HCT116 (cell line): ENCODE data around the gene CLOCK. TPM values are rescaled to one million over a fixed set of nuclear protein-coding genes. Genes with fewer than 3 reads are reported as not detected.

Experiments
- ATAC-seq: fragments of 200-7000 bp; cut with Tn5 transposase; 2 replicates; pipeline ENCODE4 v1.9.1; 2020; ENCODE audit warnings: mild to moderate bottlenecking, moderate library complexity
- BruUV-seq: library from RNA; stranded (reverse); fragments of 400-500 nt; replicated peaks from 2 replicates; lab custom pipeline; 2021; lab: Mats Ljungman, UMichigan
- CTCF ChIA-PET: fragments of 300-600 bp; sonication (Branson Sonifier 250); formaldehyde crosslinking; loops from one replicate; lab custom pipeline; 2021; ENCODE audit warnings: antibody characterized with exemption; lab: Charles Lee
- POLR2A ChIA-PET: fragments of 300-600, 350-600 bp; sonication (Branson Sonifier 250); formaldehyde crosslinking; loops from one replicate; lab custom pipeline; 2021; ENCODE audit warnings: antibody characterized with exemption; lab: Charles Lee
- RAD21 ChIA-PET, 2 experiments: fragments of 300-600 bp; sonication (Branson Sonifier 250); formaldehyde crosslinking; loops; one replicate each; lab custom pipeline; 2023; ENCODE audit warnings: low total read pairs in 2 of 2; ENCODE audit not compliant: uncharacterized antibody in 2 of 2, unreplicated experiment in 2 of 2, low non-redundant PET in 1 of 2; lab: Charles Lee
- DNase-seq: peaks from one replicate; pipeline ENCODE4 v3.0.0-alpha.2; 2010; ENCODE audit warnings: low read depth, low spot score
- H2AFZ ChIP-seq: fragments of 200-600 bp; shearing (Covaris generic), sonication (generic); 2 replicates; pipeline ENCODE4 v1.6.1; 2017; ENCODE audit warnings: low read depth, mixed run types, mixed read lengths, antibody characterized with exemption, low read length; ENCODE audit not compliant: poor library complexity, severe bottlenecking
- H3K27ac ChIP-seq: 2 replicates; pipeline ENCODE4 v1.5.1; 2012; ENCODE audit warnings: low read depth, low read length
- H3K27me3 ChIP-seq: fragments of 200-600 bp; sonication (generic); 2 replicates; pipeline ENCODE4 v1.6.1; 2016; ENCODE audit warnings: mixed run types, low read length, mixed read lengths; ENCODE audit not compliant: insufficient read depth
- H3K36me3 ChIP-seq, 2 experiments: fragments of 200-500 bp in 1 of 2; fragments of 200-600 bp in 1 of 2; sonication (Bioruptor generic) in 1 of 2; sonication (generic) in 1 of 2; 2 replicates each; pipeline versions ENCODE4 v1.5.1 to v1.6.1; 2014 to 2016; ENCODE audit warnings: low read length in 2 of 2, inconsistent platforms in 1 of 2, mixed read lengths in 1 of 2, mixed run types in 1 of 2; ENCODE audit not compliant: insufficient read depth in 2 of 2, control insufficient read depth in 1 of 2
- H3K4me1 ChIP-seq, 2 experiments: fragments of 200-600 bp in 1 of 2; sonication (generic) in 1 of 2; 2 replicates each; pipeline versions ENCODE4 v1.5.1 to v1.6.1; 2012 to 2017; ENCODE audit warnings: low read length in 2 of 2, inconsistent platforms in 1 of 2, mild to moderate bottlenecking in 1 of 2, mixed read lengths in 1 of 2, mixed run types in 1 of 2, moderate library complexity in 1 of 2; ENCODE audit not compliant: insufficient read depth in 2 of 2, control insufficient read depth in 1 of 2
- H3K4me2 ChIP-seq: fragments of 200-600 bp; sonication (generic); 2 replicates; pipeline ENCODE4 v1.6.1; 2017; ENCODE audit warnings: mixed run types, low read length, mixed read lengths
- H3K4me3 ChIP-seq, 2 experiments: fragments of 200-600 bp in 1 of 2; sonication (generic) in 1 of 2; replicated peaks in 1 of 2; 2 replicates each; pipeline ENCODE4 v1.5.1; 2011 to 2016; ENCODE audit warnings: low read length in 2 of 2, control low read depth in 1 of 2, low read depth in 1 of 2, mild to moderate bottlenecking in 1 of 2, mixed read lengths in 1 of 2, mixed run types in 1 of 2
- H3K79me2 ChIP-seq: fragments of 200-600 bp; sonication (generic); 2 replicates; pipeline ENCODE4 v1.6.1; 2017; ENCODE audit warnings: mild to moderate bottlenecking, mixed run types, low read length, moderate library complexity, mixed read lengths; ENCODE audit not compliant: insufficient read depth
- H3K9ac ChIP-seq: fragments of 200-600 bp; sonication (generic); 2 replicates; pipeline ENCODE4 v1.6.1; 2016; ENCODE audit warnings: low read length, mixed read lengths
- H3K9me2 ChIP-seq: fragments of 200-600 bp; sonication (generic), shearing (Covaris generic); 2 replicates; pipeline ENCODE4 v1.6.1; 2017; ENCODE audit warnings: mixed run types, mild to moderate bottlenecking, moderate library complexity; ENCODE audit not compliant: insufficient read depth
- H3K9me3 ChIP-seq, 2 experiments: fragments of 200-500 bp in 1 of 2; fragments of 200-600 bp in 1 of 2; sonication (Bioruptor generic) in 1 of 2; sonication (generic) in 1 of 2; 2 replicates each; pipeline ENCODE4 v1.6.1; 2014 to 2017; ENCODE audit warnings: low read length in 2 of 2, mixed read lengths in 2 of 2, inconsistent platforms in 1 of 2, low read depth in 1 of 2, mild to moderate bottlenecking in 1 of 2, mixed run types in 1 of 2, moderate library complexity in 1 of 2; ENCODE audit not compliant: control insufficient read depth in 1 of 2, insufficient read depth in 1 of 2
- H4K20me1 ChIP-seq: fragments of 200-600 bp; sonication (generic), shearing (Covaris generic); 2 replicates; pipeline ENCODE4 v1.6.1; 2017; ENCODE audit warnings: mixed run types, mild to moderate bottlenecking, moderate library complexity; ENCODE audit not compliant: insufficient read depth
- ATF3 ChIP-seq: IDR thresholded peaks from 2 replicates; pipeline ENCODE4 v1.6.1; 2012
- CBX3 ChIP-seq: IDR thresholded peaks from 2 replicates; pipeline ENCODE4 v1.6.1; 2012; ENCODE audit warnings: low read depth
- EGR1 ChIP-seq: IDR thresholded peaks from 2 replicates; pipeline ENCODE4 v1.6.1; 2012; ENCODE audit warnings: low read depth
- ELF1 ChIP-seq: IDR thresholded peaks from 2 replicates; pipeline ENCODE4 v1.6.1; 2012; ENCODE audit warnings: low read depth, borderline replicate concordance
- FOSL1 ChIP-seq: IDR thresholded peaks from 2 replicates; pipeline ENCODE4 v1.6.1; 2012; ENCODE audit warnings: low read depth
- JUND ChIP-seq: IDR thresholded peaks from 2 replicates; pipeline ENCODE4 v1.6.1; 2012
- REST ChIP-seq: IDR thresholded peaks from 2 replicates; pipeline ENCODE4 v1.6.1; 2012; ENCODE audit warnings: low read depth
- SIN3A ChIP-seq: IDR thresholded peaks from 2 replicates; pipeline ENCODE4 v1.6.1; 2012; ENCODE audit warnings: low read depth
- SP1 ChIP-seq: IDR thresholded peaks from 2 replicates; pipeline ENCODE4 v1.6.1; 2012; ENCODE audit warnings: low read depth
- TCF7L2 ChIP-seq: IDR thresholded peaks from 2 replicates; pipeline ENCODE4 v1.7.0; 2011; ENCODE audit warnings: borderline replicate concordance, inconsistent platforms; ENCODE audit not compliant: insufficient read depth, insufficient read length; ENCODE audit errors: extremely low read depth
- YY1 ChIP-seq: IDR thresholded peaks from 2 replicates; pipeline ENCODE4 v1.6.1; 2011; ENCODE audit warnings: low read length, low read depth, moderate library complexity, mild to moderate bottlenecking; ENCODE audit not compliant: insufficient replicate concordance; ENCODE audit errors: extremely low read depth
- ZBTB33 ChIP-seq: IDR thresholded peaks from 2 replicates; pipeline ENCODE4 v1.6.1; 2011; ENCODE audit warnings: mild to moderate bottlenecking, low read length, moderate library complexity; ENCODE audit not compliant: insufficient replicate concordance; ENCODE audit errors: extremely low read depth
- intact Hi-C: fragments of 100-400 bp; cut with micrococcal nuclease; formaldehyde crosslinking; loops from 2 replicates; pipeline ENCODE4 v1.10.0; 2022
- total RNA-seq: library from RNA; stranded (reverse); gene quantifications from one replicate; pipeline ENCODE4 v1.2.1, GENCODE V29; 2021; ENCODE audit not compliant: unreplicated experiment

Gene CLOCK
- total RNA-seq, 1 experiment from 2014 or later = 38.7 TPM

- TF ChIP-seq EGR1 (no peak), SIN3A (no peak), JUND (no peak), ZBTB33 (no peak), ELF1 (no peak), FOSL1 (no peak), SP1 (no peak), YY1 (no peak), CBX3 (no peak), TCF7L2 (no peak), REST (no peak), ATF3 (no peak)
- ChIA-PET CTCF (no interaction called here), POLR2A (no interaction called here), RAD21 (no interaction called here)
- no peak for ATAC-seq
- Histone ChIP-seq H3K36me3 (peaks cover 20 to 32% of the 10 kb centered on the region in 2 experiments), H3K4me3 (no peak overlapping the region), H3K79me2 (peaks cover 91% of the 10 kb centered on the region), H3K4me1 (no peaks in the 10 kb centered on the region), H2AFZ (no peak overlapping the region), H3K9ac (no peak overlapping the region), H3K27ac (no peak overlapping the region), H3K9me2 (no peaks in the 10 kb centered on the region), H3K9me3 (no peaks in the 10 kb centered on the region), H3K27me3 (no peaks in the 10 kb centered on the region), H4K20me1 (peaks cover 24% of the 10 kb centered on the region; the same call in 1 of the 2 replicates), H3K4me2 (no peak overlapping the region)
- BruUV-seq = no TSS peak
- no peak for DNase-seq
- intact Hi-C loops = no loop called here
Observed at GRCh38 chr4:55405073-55405472, 141.6 kb downstream of the CLOCK start.
